Neural cell (in vitro differentiated cells): ENCODE measurements around the gene UBE2Q1. TPM values are rescaled to one million over a fixed set of nuclear protein-coding genes. Genes with fewer than 3 reads are reported as not detected.

ENCODE experiments used
- H2AFZ ChIP-seq: fragments of 200-600, 300-800 bp; sonication (generic), shearing (Covaris generic); 2 replicates; pipeline ENCODE4 v1.6.0; 2014; ENCODE audit warnings: low read depth, mild to moderate bottlenecking, antibody characterized with exemption, low read length, moderate library complexity
- H3F3A ChIP-seq: fragments of 200-600 bp; shearing (Covaris generic); 2 replicates; pipeline ENCODE4 v1.6.1; 2016; ENCODE audit warnings: mild to moderate bottlenecking, moderate library complexity, mixed read lengths, antibody characterized with exemption, low read length; ENCODE audit not compliant: insufficient read depth, poor library complexity, severe bottlenecking
- H3K27ac ChIP-seq: fragments of 200-600, 300-800 bp; sonication (generic), shearing (Covaris generic); 2 replicates; pipeline ENCODE4 v1.5.1; 2014; ENCODE audit warnings: mild to moderate bottlenecking, low read length, moderate library complexity
- H3K27me3 ChIP-seq: fragments of 300-800, 200-600 bp; sonication (generic), shearing (Covaris generic); 2 replicates; pipeline ENCODE4 v1.6.0; 2014; ENCODE audit warnings: mild to moderate bottlenecking, low read depth, low read length, moderate library complexity; ENCODE audit not compliant: insufficient read depth
- H3K36me3 ChIP-seq: fragments of 300-800, 200-600 bp; sonication (generic), shearing (Covaris generic); 2 replicates; pipeline ENCODE4 v1.5.1; 2014; ENCODE audit warnings: mild to moderate bottlenecking, antibody characterized with exemption, low read length, moderate library complexity; ENCODE audit not compliant: insufficient read depth
- H3K4me2 ChIP-seq: fragments of 300-800, 200-600 bp; sonication (generic), shearing (Covaris generic); 2 replicates; pipeline ENCODE4 v1.6.0; 2014; ENCODE audit warnings: mild to moderate bottlenecking, low read length
- H3K4me3 ChIP-seq: fragments of 300-800, 200-600 bp; sonication (generic), shearing (Covaris generic); 2 replicates; pipeline ENCODE4 v1.5.1; 2014; ENCODE audit warnings: mild to moderate bottlenecking, low read length, moderate library complexity
- H3K79me2 ChIP-seq: fragments of 200-600 bp; shearing (Covaris generic); replicated peaks from 2 replicates; pipeline ENCODE4 v1.6.0; 2014; ENCODE audit warnings: mild to moderate bottlenecking, low read length, moderate library complexity; ENCODE audit not compliant: insufficient read depth
- H3K9ac ChIP-seq: fragments of 300-800, 200-600 bp; sonication (generic), shearing (Covaris generic); 2 replicates; pipeline ENCODE4 v1.6.1; 2016; ENCODE audit warnings: mild to moderate bottlenecking, low read length, mixed read lengths
- H3K9me2 ChIP-seq: fragments of 200-600 bp; shearing (Covaris generic); 2 replicates; pipeline ENCODE4 v1.6.1; 2016; ENCODE audit warnings: mild to moderate bottlenecking, low read length, mixed read lengths; ENCODE audit not compliant: insufficient read depth
- H3K9me3 ChIP-seq: fragments of 200-600, 300-800 bp; sonication (generic), shearing (Covaris generic); 2 replicates; pipeline ENCODE4 v1.6.1; 2016; ENCODE audit warnings: mild to moderate bottlenecking, mixed run types, low read length, moderate library complexity, mixed read lengths
- H4K20me1 ChIP-seq: fragments of 200-600 bp; shearing (Covaris generic); 2 replicates; pipeline ENCODE4 v1.6.1; 2016; ENCODE audit warnings: mild to moderate bottlenecking, mixed run types; ENCODE audit not compliant: insufficient read depth
- CTCF ChIP-seq: fragments of 450-650 bp; IDR thresholded peaks from 2 replicates; pipeline ENCODE4 v1.5.1; 2014; ENCODE audit warnings: antibody characterized with exemption, mild to moderate bottlenecking, moderate library complexity; ENCODE audit not compliant: poor library complexity, severe bottlenecking
- EP300 ChIP-seq: fragments of 450-650 bp; conservative IDR thresholded peaks from 2 replicates; pipeline ENCODE4 v1.6.1; 2014; ENCODE audit warnings: antibody characterized with exemption, mild to moderate bottlenecking, moderate library complexity; ENCODE audit not compliant: poor library complexity, severe bottlenecking
- EZH2 ChIP-seq: fragments of 200-600, 300-800 bp; shearing (Covaris generic), sonication (generic); IDR thresholded peaks from 2 replicates; pipeline ENCODE4 v1.6.1; 2014; ENCODE audit warnings: antibody characterized with exemption, low read length, borderline replicate concordance, mild to moderate bottlenecking; ENCODE audit not compliant: insufficient read depth, poor library complexity, severe bottlenecking
- MXI1 ChIP-seq: fragments of 450-650 bp; conservative IDR thresholded peaks from 2 replicates; pipeline ENCODE4 v1.6.1; 2014; ENCODE audit warnings: antibody characterized with exemption, mild to moderate bottlenecking; ENCODE audit not compliant: poor library complexity, severe bottlenecking
- POLR2AphosphoS5 ChIP-seq: IDR thresholded peaks from 2 replicates; pipeline ENCODE4 v1.6.1; 2012
- REST ChIP-seq: IDR thresholded peaks from 2 replicates; pipeline ENCODE4 v1.6.1; 2012; ENCODE audit warnings: borderline replicate concordance
- SMC3 ChIP-seq: fragments of 450-650 bp; conservative IDR thresholded peaks from 2 replicates; pipeline ENCODE4 v1.6.1; 2014; ENCODE audit warnings: antibody characterized with exemption, mild to moderate bottlenecking, moderate library complexity; ENCODE audit not compliant: poor library complexity
- TAF1 ChIP-seq: IDR thresholded peaks from 2 replicates; pipeline ENCODE4 v1.6.1; 2012; ENCODE audit warnings: low read depth
- polyA plus RNA-seq: library from polyadenylated mRNA; depleted of rRNA; stranded (reverse); fragments of >200 nt; gene quantifications from 2 replicates; pipeline ENCODE4 v1.2.3, GENCODE V29; 2014

UBE2Q1 gene
- polyA plus RNA-seq, 1 donor from 2014 or later = 103 TPM

GRCh38 chr1:154579374-154579773 is 20.9 kb upstream of the UBE2Q1 start:
- Histone ChIP-seq H3K9me3 (no peaks in the 10 kb centered on the region), H3K9me2 (no peaks in the 10 kb centered on the region), H2AFZ (no peak overlapping the region), H3K27me3 (no peaks in the 10 kb centered on the region), H3K36me3 (peaks cover 7% of the 10 kb centered on the region), H3F3A (no peaks in the 10 kb centered on the region), H3K79me2 (no peaks in the 10 kb centered on the region), H3K4me3 (no peak overlapping the region), H3K27ac (no peak overlapping the region), H4K20me1 (no peaks in the 10 kb centered on the region), H3K4me2 (no peak overlapping the region), H3K9ac (no peak overlapping the region)
- no peak for TF ChIP-seq TAF1
- TF ChIP-seq SMC3 = no peak
- no peak for TF ChIP-seq REST
- no peak for TF ChIP-seq EZH2
- no peak for TF ChIP-seq MXI1
- TF ChIP-seq CTCF = no peak
- TF ChIP-seq POLR2AphosphoS5 = no peak

- Histone ChIP-seq H3K9ac (no peak overlapping the region), H2AFZ (no peak overlapping the region), H3K27me3 (no peaks in the 10 kb centered on the region), H3K36me3 (no peaks in the 10 kb centered on the region), H3K4me3 (no peak overlapping the region), H3F3A (no peaks in the 10 kb centered on the region), H3K9me3 (no peaks in the 10 kb centered on the region), H3K4me2 (no peak overlapping the region), H4K20me1 (no peaks in the 10 kb centered on the region), H3K9me2 (no peaks in the 10 kb centered on the region), H3K27ac (no peak overlapping the region), H3K79me2 (no peaks in the 10 kb centered on the region)
- TF ChIP-seq EP300 (no peak), TAF1 (no peak), REST (no peak)
Observed at GRCh38 chr1:154578058-154578418, 19.6 kb upstream of the UBE2Q1 start.
